Measurements from ENCODE around the gene TOMM20L.

The TOMM20L gene

DNA sequence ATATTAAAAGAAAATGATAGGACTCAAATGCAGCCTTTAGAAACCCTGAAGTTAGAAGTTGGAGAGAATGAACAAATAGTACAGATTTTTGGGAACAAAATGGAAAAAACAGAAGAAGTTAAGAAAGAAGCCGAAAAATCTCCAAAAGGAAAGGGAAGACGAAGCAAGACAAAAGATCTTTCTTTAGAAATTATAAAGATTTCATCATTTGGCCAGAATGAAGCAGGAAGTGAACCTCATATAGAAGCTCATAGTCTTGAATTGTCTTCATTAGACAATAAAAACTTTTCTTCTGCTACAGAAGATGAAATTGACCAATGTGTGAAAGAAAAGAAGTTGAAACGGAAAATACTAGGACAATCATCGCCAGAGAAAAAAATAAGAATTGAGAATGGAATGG lies 31.4 kb upstream of the TOMM20L start:
- H3K27ac Mint-ChIP-seq: no peak overlapping the region
- H3K9me3 Mint-ChIP-seq: no peaks in the 10 kb centered on the region
- TF ChIP-seq, protein P1, sequence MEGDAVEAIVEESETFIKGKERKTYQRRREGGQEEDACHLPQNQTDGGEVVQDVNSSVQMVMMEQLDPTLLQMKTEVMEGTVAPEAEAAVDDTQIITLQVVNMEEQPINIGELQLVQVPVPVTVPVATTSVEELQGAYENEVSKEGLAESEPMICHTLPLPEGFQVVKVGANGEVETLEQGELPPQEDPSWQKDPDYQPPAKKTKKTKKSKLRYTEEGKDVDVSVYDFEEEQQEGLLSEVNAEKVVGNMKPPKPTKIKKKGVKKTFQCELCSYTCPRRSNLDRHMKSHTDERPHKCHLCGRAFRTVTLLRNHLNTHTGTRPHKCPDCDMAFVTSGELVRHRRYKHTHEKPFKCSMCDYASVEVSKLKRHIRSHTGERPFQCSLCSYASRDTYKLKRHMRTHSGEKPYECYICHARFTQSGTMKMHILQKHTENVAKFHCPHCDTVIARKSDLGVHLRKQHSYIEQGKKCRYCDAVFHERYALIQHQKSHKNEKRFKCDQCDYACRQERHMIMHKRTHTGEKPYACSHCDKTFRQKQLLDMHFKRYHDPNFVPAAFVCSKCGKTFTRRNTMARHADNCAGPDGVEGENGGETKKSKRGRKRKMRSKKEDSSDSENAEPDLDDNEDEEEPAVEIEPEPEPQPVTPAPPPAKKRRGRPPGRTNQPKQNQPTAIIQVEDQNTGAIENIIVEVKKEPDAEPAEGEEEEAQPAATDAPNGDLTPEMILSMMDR (IDR thresholded peaks at IDR 0.05; ENCODE audit: unreplicated experiment in 3 of 3): no peak
- H3K36me3 Mint-ChIP-seq (ENCODE audit: low read depth): peaks cover 62% of the 10 kb centered on the region
- no peaks in the 10 kb centered on the region for H3K27me3 Mint-ChIP-seq (ENCODE audit: low read depth)
- H3K4me3 Mint-ChIP-seq: no peak overlapping the region
- no peaks in the 10 kb centered on the region for H3K4me1 Mint-ChIP-seq

DNA sequence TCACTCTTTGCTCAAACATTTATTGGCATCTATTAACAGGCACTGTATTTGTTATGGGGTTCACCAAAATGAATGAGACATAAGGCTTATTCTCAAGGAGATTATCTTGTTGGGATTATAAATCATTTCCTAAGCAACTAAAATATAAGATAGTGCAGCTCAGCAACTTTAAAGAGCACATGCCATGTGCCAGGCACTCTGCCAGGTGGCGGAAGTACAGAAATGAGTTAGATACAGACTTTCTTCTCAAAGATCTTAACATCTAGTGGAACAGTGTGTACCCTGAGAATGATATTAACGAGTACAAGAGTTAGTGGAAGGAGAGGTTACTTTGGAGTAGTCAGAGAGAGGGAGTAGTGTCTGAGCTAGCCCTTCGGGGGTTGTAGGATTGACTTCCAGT lies 28.4 kb upstream of the TOMM20L start:
- no peak overlapping the region for H3K4me3 Mint-ChIP-seq
- H3K27me3 Mint-ChIP-seq (ENCODE audit: low read depth): no peaks in the 10 kb centered on the region
- no peak overlapping the region for H3K27ac Mint-ChIP-seq
- H3K4me1 Mint-ChIP-seq: no peaks in the 10 kb centered on the region
- TF ChIP-seq, protein P1 (IDR thresholded peaks at IDR 0.05; ENCODE audit: unreplicated experiment in 3 of 3): no peak
- no peaks in the 10 kb centered on the region for H3K9me3 Mint-ChIP-seq
- H3K36me3 Mint-ChIP-seq (ENCODE audit: low read depth): peaks cover 59% of the 10 kb centered on the region

DNA sequence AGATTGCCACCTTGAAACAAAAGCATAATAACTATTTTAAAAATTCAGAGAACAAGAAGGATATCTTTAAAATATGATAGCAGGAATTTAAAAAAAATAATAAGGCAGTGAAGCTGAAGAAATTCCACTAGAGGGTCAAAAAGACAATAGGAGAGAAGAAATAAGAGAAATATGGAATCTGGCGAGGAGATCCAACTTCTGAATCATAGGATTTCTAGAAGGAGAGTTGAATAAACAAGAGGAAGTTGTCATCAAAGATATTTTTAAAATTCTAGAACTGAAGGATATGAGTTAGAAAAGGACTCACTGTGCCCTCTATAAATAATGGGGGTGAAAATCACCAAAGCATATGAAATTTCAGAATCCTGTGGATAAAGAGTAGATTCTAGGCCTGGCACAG lies 26.8 kb upstream of the TOMM20L start:
- no peak overlapping the region for H3K27ac Mint-ChIP-seq
- no peak overlapping the region for H3K4me3 Mint-ChIP-seq
- no peaks in the 10 kb centered on the region for H3K9me3 Mint-ChIP-seq
- H3K27me3 Mint-ChIP-seq (ENCODE audit: low read depth): no peaks in the 10 kb centered on the region
- no peaks in the 10 kb centered on the region for H3K4me1 Mint-ChIP-seq
- H3K36me3 Mint-ChIP-seq (ENCODE audit: low read depth): peaks cover 61% of the 10 kb centered on the region
- TF ChIP-seq, protein P1 (IDR thresholded peaks at IDR 0.05; ENCODE audit: unreplicated experiment in 3 of 3): no peak

DNA sequence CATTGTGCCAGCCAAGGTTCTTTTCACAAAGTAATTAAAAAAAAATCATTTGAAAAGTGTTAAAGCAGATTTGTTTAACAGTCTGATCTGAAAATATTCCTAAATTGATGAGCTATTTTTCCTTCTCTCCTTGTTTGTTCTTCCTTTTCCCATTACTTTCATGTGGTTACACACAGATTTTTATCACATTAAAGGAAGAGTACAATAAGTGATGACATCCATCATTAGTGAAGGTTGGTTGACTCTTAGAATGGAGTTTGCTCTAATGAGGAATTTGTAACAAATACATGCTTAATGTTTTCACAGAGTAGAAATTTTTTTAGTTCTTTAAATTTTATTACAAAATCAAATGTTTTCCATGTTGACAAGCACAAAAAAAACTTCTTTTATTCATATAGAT lies 18.9 kb upstream of the TOMM20L start:
- no peak overlapping the region for H3K27ac Mint-ChIP-seq
- peaks cover 7% of the 10 kb centered on the region for H3K9me3 Mint-ChIP-seq
- peaks cover 63% of the 10 kb centered on the region for H3K36me3 Mint-ChIP-seq (ENCODE audit: low read depth)
- H3K4me3 Mint-ChIP-seq: no peak overlapping the region
- TF ChIP-seq, protein P1 (IDR thresholded peaks at IDR 0.05; ENCODE audit: unreplicated experiment in 3 of 3): no peak
- H3K4me1 Mint-ChIP-seq: no peaks in the 10 kb centered on the region
- H3K27me3 Mint-ChIP-seq (ENCODE audit: low read depth): no peaks in the 10 kb centered on the region

DNA sequence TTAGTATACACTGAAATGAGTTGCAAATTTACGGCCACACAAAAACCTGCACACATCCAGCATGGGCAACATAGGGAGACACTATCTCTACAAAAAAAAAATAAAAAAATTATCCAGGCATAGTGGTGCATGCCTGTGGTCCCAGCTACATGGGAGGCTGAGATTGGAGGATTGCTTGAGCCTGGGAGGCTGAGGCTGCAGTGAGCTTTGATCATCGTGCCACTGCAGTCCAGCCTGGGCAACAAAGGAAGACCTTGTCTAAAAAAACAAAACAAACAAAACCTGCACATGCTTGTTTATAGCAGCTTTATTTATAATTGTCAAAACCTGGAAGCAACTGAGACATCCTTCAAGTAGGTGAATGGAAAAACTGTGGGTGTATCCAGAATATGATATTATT lies 4.9 kb upstream of the TOMM20L start:
- Mint-ChIP-seq H3K27ac (no peak overlapping the region), H3K36me3 (ENCODE audit: low read depth) (peaks cover 11% of the 10 kb centered on the region), H3K9me3 (peaks cover 4% of the 10 kb centered on the region), H3K27me3 (ENCODE audit: low read depth) (no peaks in the 10 kb centered on the region), H3K4me1 (no peaks in the 10 kb centered on the region), H3K4me3 (no peak overlapping the region)
- TF ChIP-seq, protein P1 (IDR thresholded peaks at IDR 0.05; ENCODE audit: unreplicated experiment in 3 of 3): no peak

DNA sequence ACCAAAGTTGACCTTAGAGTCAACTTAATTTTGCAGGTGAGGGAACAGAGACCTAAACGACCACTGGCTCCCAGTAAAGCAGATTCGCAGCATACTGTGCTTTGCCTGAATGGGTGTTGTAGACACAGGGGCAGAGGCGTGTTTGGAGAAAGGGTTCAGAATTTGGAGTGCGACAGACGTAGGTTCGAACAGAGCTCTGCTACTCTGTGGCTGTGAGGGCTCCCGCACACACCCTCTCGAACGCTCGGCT lies 243 bp upstream of the TOMM20L start:
- H3K4me3 Mint-ChIP-seq: peak overlapping the region; percentile 76 to 88 (median 84)

More for the DNA sequence above, 243 bp upstream of the TOMM20L start:
- TF ChIP-seq, protein P1 (IDR thresholded peaks at IDR 0.05; ENCODE audit: unreplicated experiment in 3 of 3): no peak
- Mint-ChIP-seq H3K9me3 (no peaks in the 10 kb centered on the region), H3K36me3 (ENCODE audit: low read depth) (no peaks in the 10 kb centered on the region), H3K27me3 (ENCODE audit: low read depth) (no peaks in the 10 kb centered on the region), H3K4me1 (peaks cover 4% of the 10 kb centered on the region), H3K27ac (peak overlapping the region; percentile 57 to 97 (median 82))
